H7 (cell line): Measurements from ENCODE around the gene DHRSX. TPM values are rescaled to one million over a fixed set of nuclear protein-coding genes. Genes with fewer than 3 reads are reported as not detected.

ENCODE experiments used
- DNase-seq: peaks from one replicate; pipeline ENCODE4 v3.0.0; 2012
- H3K27me3 ChIP-seq: 2 replicates; pipeline ENCODE4 v1.6.0; 2011; ENCODE audit warnings: mild to moderate bottlenecking, low read length; ENCODE audit not compliant: control insufficient read depth, insufficient read depth
- H3K36me3 ChIP-seq: replicated peaks from 2 replicates; pipeline ENCODE4 v1.5.1; 2011; ENCODE audit warnings: low read length; ENCODE audit not compliant: control insufficient read depth, insufficient read depth
- H3K4me3 ChIP-seq: 2 replicates; pipeline ENCODE4 v1.5.1; 2011; ENCODE audit warnings: low read depth, mild to moderate bottlenecking, control low read depth, low read length, moderate library complexity; ENCODE audit not compliant: insufficient read depth
- total RNA-seq: library from RNA; depleted of rRNA; stranded (reverse); fragments of >200 nt; shearing (Covaris generic); gene quantifications from 2 replicates; pipeline ENCODE4 v1.2.3, GENCODE V29; 2014

Gene DHRSX
- total RNA-seq, 1 experiment from 2014 or later = 25.5 TPM

DNA sequence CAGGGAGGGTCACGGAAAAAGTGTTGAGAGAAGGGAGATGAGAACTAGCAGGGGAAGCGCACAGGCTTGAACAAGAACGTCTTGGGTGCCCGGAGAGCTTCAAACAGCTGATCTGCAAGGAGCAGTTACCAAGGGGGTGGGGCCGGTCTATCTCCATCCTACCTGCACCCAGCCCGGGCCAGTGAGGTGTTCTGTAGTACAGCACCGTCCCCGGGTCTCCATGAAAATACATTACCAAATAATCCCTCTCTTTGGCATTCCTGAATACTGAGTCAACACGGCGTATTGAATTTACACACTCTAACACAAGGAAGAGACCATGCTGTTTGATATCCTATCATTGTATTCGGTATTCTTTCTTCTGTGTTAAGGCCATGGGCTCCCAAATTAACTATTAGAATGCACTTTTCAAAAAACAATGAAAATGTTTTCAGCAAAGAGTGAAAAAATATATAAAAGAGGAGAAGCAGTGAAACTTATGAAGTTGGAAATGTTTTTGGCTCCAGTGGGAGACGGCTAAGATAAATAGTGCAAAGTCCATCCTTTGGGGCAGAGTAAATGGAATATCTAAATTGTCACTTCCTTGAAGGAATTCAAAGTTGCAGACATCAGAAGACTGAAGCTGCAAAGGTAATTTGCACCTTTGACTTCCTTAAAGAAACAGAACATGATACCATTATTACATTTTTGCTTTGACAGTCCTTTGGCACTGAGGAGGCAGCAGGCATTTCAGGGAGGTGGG is 90.3 kb downstream of the DHRSX start:
- H3K27me3 ChIP-seq = no peaks in the 10 kb centered on the region
- no peak for DNase-seq
- H3K36me3 ChIP-seq = peaks cover 11% of the 10 kb centered on the region
- no peak overlapping the region for H3K4me3 ChIP-seq

DNA sequence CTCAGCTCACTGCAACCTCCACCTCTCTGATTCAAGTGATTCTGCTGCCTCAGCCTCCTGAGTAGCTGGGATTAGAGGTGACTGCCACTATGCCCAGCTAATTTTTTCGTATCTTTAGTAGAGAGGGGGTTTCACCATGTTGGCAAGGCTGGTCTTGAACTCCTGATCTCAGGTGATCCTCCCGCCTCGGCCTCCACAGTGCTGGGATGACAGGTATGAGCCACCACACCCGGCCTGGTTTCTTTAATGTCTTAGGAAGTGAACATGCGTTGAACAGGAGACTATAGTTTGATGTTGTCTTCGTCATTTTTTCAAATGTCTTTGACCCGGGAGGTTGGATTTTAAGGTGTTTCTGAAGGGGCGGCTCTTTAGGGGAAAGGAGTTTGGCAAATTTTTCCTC is 91.0 kb downstream of the DHRSX start:
- H3K36me3 ChIP-seq = peaks cover 11% of the 10 kb centered on the region
- H3K4me3 ChIP-seq = no peak overlapping the region
- DNase-seq = no peak
- H3K27me3 ChIP-seq = no peaks in the 10 kb centered on the region

DNA sequence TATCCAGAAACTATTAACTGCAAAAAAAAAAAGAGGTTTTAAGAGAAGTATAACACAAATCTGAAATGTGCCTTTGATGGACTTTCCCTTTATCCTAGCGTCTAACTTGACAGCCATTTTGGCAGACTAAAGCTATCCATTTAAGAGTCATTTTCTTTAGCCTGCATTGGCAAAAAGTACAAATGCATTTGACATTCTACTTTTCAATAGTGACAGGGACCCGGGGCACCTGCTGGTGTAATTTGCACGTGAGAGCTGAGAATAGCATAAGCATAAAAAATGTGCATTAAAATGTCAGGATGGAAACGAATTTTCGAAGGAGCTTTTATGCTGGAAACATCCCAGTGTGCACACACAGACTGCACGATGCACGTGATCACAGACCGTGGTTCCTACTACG is 91.9 kb downstream of the DHRSX start:
- Histone ChIP-seq H3K36me3 (peaks cover 11% of the 10 kb centered on the region), H3K4me3 (no peak overlapping the region), H3K27me3 (no peaks in the 10 kb centered on the region)
- no peak for DNase-seq

DNA sequence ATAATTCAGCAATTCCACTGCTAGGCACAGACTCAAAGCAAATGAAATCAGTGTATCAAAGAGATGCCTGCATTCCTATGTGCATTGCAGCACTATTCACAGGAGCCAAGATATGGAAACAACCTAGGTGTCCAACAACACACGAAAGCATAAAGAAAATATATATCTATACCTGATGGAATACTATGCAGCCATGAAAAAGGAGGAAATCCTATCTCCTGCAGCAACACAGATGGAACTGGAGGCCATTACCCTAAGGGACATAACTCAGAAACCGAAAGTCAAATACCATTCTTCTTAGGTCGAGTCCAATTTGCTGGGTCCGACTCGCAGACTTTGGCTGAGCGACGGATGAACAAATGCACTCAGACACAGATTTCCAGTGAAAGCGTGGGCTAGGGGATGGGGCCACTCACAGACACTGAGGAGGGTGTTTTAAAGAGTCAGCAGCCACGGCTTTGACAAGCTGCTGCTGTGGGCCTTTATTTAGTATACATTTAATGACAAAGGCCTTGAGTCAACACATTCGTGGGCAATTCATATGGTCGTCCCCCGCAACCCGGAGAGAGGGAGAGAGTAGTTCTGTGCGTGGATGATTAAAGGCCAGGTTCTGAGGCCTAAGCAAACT is 93.8 kb downstream of the DHRSX start:
- DNase-seq = no peak
- Histone ChIP-seq H3K27me3 (no peaks in the 10 kb centered on the region), H3K36me3 (peaks cover 11% of the 10 kb centered on the region), H3K4me3 (no peak overlapping the region)

DNA sequence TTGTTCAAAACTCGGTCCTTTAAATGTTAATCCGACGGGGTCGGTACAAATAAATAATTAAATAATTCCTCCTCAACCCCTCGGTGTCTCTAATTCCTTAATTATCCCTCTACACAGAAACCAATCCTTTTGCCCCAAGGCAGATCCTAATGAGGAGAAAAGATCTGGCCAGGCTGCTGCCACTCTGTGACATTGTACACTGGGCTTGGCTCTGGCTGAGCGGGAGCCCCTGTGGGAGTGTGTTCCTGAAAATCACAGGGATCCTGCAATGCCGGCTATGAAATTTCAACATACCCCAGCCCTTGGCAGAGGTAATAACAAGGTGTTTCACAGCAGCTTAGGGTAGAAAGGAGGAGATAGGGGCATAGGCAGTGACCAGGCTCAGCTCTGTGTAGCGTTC is 96.0 kb downstream of the DHRSX start:
- Histone ChIP-seq H3K36me3 (peaks cover 11% of the 10 kb centered on the region), H3K4me3 (no peak overlapping the region), H3K27me3 (no peaks in the 10 kb centered on the region)
- no peak for DNase-seq

DNA sequence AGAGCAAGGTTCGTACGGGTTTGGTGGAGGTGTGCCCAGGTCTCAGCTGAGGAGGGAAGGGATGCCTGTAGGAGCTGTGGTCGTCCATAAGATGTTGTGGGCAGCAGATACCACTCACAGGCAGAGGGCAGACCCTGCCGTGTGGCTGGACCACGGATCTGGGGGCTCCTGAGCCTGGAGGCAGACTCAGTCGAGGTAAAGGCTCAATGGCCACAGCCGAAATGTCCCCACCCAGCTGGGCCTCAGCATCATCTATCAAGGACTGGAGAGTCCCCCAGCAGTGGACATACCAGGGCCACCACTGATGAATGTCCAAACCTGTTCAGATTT is 98.5 kb downstream of the DHRSX start:
- no peak overlapping the region for H3K4me3 ChIP-seq

DNA sequence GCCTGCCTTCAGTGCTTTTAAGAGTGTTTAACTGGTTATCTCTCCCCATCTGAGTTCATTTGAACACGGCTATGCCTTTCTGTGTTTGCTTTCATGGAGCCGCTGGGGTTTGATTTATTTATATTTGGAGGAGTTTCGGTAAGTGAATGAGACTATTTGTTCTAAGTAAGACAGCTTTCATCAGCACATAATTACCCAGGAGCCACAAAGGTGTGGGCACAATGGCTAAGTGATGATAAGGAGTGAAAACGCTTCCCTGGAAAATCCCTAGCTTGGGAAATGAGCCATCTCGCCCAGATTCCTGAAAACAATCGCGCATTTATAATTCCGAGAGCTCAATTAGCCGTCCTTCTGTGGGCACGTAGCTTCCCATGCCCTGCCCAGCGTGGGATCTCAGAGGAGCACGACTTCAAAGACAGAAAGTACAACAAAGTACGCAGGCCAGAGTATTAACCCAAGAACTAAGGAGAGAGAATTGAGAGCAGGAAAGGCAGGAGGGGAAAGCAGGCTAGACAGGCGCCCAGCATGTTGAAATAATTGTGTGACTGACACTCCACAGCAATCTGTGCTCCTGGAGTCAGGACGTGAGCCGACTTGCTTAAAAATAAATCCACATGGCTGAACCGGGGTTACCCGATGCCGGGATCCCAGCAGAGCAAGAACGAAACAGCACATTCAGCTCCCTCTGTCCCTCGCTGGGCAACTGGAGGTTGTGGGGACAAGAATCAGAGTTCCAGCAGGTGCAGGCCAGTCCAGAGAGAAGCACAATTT is 99.0 kb downstream of the DHRSX start:
- H3K27me3 ChIP-seq = no peaks in the 10 kb centered on the region
- H3K36me3 ChIP-seq = peaks cover under 1% of the 10 kb centered on the region
- no peak overlapping the region for H3K4me3 ChIP-seq
- DNase-seq = no peak

More for the DNA sequence above, 98.5 kb downstream of the DHRSX start:
- H3K36me3 ChIP-seq = peaks cover 6% of the 10 kb centered on the region
- no peak for DNase-seq
- no peaks in the 10 kb centered on the region for H3K27me3 ChIP-seq

DNA sequence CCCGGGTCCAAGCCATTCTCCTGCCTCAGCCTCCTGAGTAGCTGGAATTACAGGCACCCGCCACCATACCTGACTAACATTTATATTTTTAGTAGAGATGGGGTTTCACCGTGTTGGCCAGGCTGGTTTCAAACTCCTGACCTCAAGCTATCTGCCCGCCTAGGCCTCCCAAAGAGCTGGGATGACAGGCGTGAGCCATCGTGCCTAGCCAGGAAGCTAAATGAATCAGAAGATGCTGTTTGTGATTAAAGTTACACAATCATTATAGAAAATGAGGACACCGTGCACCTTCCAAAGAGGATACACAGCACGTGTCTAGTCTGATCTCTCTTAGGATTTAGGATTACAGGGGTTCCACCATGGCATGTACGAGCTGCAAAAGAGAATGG is 99.6 kb downstream of the DHRSX start:
- no peaks in the 10 kb centered on the region for H3K27me3 ChIP-seq
- H3K36me3 ChIP-seq = no peaks in the 10 kb centered on the region; the same call in 1 of the 2 replicates
- DNase-seq = no peak
- no peak overlapping the region for H3K4me3 ChIP-seq

DNA sequence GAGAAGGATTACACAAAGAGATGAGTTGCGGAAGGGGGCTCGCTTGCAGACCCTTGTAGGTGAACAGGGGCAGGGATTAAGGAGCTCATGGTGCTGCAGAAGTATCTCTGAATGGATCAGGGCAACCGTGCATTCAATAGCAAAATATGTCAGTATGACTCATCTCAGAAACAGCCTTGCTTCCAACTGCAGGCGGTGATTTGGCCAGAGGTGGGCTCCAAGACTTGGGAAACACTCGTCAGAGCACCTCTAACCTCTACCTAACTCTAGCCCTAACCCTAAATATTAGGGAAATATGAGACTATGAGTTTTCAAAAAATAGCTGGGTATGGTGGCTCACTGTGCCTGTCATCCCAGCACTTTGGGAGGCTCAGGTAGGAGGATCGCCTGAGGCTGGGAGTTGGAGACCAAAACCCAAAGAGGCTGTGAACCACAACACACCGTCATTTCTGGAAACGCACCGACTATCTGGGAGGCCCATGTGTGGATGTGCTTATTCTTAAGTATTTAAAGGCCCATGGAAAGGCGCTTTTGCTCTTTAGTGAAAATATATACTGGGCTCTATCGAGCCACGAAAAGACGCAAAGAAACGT is 102.6 kb downstream of the DHRSX start:
- H3K4me3 ChIP-seq = no peak overlapping the region
- H3K27me3 ChIP-seq = no peaks in the 10 kb centered on the region
- no peak for DNase-seq
- H3K36me3 ChIP-seq = no peaks in the 10 kb centered on the region; the same call in 1 of the 2 replicates

DNA sequence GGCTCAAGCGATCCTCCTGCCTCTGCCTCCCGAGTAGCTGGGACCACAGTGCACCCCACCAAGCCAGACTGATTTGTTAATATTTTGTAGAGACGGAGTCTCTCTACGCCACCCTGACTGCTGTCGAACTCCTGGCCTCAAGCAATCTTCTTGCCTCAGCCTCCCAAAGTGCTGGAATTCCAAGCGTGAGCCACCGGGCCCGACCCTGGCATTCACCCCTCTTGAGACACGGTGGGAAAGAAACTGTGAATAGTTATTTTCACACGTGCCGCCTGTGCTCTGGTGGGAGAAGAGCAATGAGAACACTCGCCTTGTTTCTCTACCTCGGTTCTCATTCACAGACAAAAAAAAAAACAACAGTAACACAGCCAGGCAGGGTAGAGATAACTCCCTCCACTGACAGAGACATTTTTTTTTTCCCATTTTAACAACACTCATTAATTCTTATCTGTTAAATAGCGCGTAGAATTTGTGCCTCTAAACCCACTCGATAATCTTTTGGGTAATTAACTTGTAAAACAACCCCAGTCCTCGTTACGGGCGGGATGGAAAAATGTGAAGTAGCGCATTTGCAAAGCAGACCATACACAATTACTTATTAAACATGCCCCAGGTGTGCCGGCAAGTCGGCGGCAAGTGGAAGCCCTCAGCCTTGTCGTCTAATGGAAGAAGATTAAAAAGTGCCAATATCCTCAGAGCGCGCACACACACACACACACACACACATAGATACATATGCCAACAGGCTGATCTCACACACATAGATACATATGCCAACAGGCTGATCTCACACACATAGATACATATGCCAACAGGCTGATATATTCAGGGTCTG is 103.3 kb downstream of the DHRSX start:
- Histone ChIP-seq H3K27me3 (no peaks in the 10 kb centered on the region), H3K36me3 (no peaks in the 10 kb centered on the region; the same call in 1 of the 2 replicates), H3K4me3 (no peak overlapping the region)
- DNase-seq = no peak

DNA sequence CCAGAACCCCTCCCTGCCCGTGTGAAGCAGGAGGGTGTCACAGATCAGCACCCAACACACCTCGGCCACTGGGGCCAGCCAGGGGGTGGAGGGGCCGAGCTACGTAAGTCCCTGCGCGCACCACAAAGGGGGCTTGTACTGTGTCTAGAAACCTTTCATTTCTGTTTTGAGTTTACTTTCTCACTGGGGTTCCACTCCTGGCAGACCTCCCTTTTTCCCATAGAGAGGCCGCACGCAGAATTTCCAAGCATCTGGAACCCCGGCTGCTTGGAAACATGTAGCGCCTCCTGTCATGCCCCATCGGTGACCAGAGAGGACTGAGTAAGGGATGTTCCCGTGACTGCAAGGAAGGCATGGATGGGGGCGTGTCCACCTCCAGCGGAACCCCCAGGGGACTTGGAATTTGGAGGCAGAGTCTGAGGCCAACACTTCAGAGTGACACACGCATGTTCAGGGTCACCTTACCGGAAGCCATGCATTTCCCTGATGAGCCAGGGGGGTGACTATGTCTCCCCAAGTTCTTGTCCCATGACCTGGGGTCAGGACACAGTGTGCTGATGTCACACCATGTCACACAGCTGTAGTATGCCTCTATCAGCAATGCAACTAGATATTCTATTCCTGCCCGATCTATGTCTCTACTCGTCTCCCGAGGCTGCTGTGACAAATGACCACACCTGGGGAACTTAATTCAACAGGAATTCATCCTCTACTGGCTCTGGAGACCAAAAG is 105.3 kb downstream of the DHRSX start:
- DNase-seq = peak; percentile 49
- Histone ChIP-seq H3K27me3 (no peaks in the 10 kb centered on the region), H3K4me3 (no peak overlapping the region), H3K36me3 (peaks cover 2% of the 10 kb centered on the region)

DNA sequence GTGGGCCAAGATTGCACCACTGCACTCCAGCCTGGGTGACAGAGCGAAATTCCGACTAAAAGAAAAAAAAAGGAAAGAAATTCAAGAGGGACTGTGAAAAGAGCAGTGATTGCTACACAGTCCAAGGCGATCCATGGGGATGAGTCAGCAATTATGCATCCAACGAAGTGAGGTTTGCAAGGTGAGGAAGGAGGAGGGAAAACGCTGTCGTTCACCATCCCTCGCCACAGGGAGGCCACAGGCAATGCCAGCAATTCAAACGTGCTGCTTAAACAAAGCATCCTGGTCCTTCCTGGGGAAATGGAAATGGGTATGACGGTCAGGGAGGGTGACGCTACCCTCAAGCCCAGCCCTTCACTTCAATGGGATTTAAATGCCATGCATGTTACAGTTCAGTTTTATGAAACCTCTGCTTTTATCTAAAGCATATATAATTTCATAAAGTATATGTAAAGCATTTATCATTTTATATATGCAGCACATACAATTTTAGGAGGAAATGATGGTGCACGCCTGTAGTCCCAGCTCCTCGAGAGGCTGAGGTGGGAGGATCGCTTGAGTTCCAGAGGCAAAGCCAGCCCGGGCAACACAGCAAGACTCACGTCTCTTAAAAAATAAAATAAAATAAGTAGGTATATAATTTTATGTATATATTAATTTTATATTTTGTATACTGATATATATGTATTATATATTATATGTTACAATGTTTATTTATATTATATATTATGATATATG is 108.7 kb downstream of the DHRSX start:
- Histone ChIP-seq H3K27me3 (no peaks in the 10 kb centered on the region), H3K4me3 (no peak overlapping the region), H3K36me3 (peaks cover 2% of the 10 kb centered on the region)
- peak; percentile 69 for DNase-seq

DNA sequence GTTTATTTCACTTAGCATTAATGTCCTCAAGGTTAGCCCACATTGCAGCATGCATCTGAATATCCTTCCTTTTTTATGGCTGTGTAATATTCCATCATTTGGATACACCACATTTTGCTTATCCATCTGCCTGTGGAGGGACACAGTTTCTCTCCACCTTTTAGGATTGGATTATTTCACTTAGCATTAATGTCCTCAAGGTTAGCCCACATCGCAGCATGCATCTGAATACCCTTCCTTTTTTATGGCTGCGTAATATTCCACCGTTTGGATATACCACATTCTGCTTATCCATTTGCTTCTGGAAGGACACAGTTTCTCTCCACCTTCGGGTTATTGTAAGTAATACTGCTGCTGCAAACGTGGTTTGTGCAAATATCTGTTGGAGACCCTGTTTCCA is 110.0 kb downstream of the DHRSX start:
- peaks cover 2% of the 10 kb centered on the region for H3K36me3 ChIP-seq
- H3K27me3 ChIP-seq = no peaks in the 10 kb centered on the region
- H3K4me3 ChIP-seq = no peak overlapping the region
- no peak for DNase-seq
